Left cardiac atrium (tissue), 4 donors: ENCODE measurements around the gene EPN3. TPM values are rescaled to one million over a fixed set of nuclear protein-coding genes. Genes with fewer than 3 reads are reported as not detected.
A peak's percentile ranks its signal among the peaks of the same experiment; 100 is the strongest.

Experiments used
- ATAC-seq, 2 donors: fragments of 200-7000 bp; cut with Tn5 transposase; one replicate each; pipeline ENCODE4 v1.9.1; 2020; ENCODE audit warnings: mild to moderate bottlenecking in 2 of 2, moderate library complexity in 2 of 2
- DNase-seq: peaks from one replicate; pipeline ENCODE4 v3.0.0-alpha.2; 2020
- intact Hi-C, 2 donors: fragments of 100-400 bp; cut with DNase I; formaldehyde crosslinking; loops; one replicate each; pipeline versions ENCODE4 v1.14.1 to v1.15.1; 2022 to 2023
- long read RNA-seq: library from polyadenylated mRNA; unstranded; transcript quantifications from one replicate; pipeline ENCODE4 v2.0.0, GENCODE V29; 2021
- total RNA-seq, 2 donors: library from RNA; stranded (reverse); fragmentation: NEBNext Ultra II Directional; extraction: Animal tissue kit (Norgen Biotek cat#: 25700); gene quantifications; one replicate each; pipeline ENCODE4 v1.2.1, GENCODE V29; 2021
- donor health status: DM: no; HTN: yes; CAD: no.
- donor health status: DM: no; HTN: yes; CAD: no; lungs with severe emphysema.
- donor health status: DM: yes; HTN: yes; CAD: no.
- donor health status: Dilated cardiomyopathy.

EPN3 gene
- 10 to 100 TPM in 1 of 2 donors, 1 to 10 TPM in 1; 7.0 to 16.1 TPM for total RNA-seq
- long read RNA-seq, full-length matches to known transcripts = 1 of 5 reads
- long read RNA-seq, partial matches to known transcripts = 2 of 5 reads
- long read RNA-seq, other reads (novel, unspliced or antisense) = 2 of 5 reads

GRCh38 chr17:50532452-50533024 is at the start of gene EPN3:
Gene EPN3 (plus strand): TSS chr17:50532735. CDS start chr17:50536557, 3,822 bp downstream.
- peak in 1 of 2 donors; percentile 16 for ATAC-seq
- intact Hi-C loops = loop anchor here in 1 of 2 donors (2.0 kb wide), 1 partner anchor 50 kb away; no protein-coding TSS in a partner anchor
- DNase-seq = no peak

- ATAC-seq (no peak), DNase-seq (no peak)
- intact Hi-C loops = loop anchor here (2.0 to 10.0 kb wide), 5 partner anchors 50 to 199 kb away; partner anchors contain the start of genes EPN3 (in 1 of the 2) and SPATA20 (in 1 of the 2)
Measured at GRCh38 chr17:50483266-50483665, 49.3 kb upstream of the EPN3 start.

- DNase-seq (no peak), ATAC-seq (no peak)
- intact Hi-C loops = loop anchor here (5.0 to 10.0 kb wide), 4 partner anchors 60 to 198 kb away; partner anchors contain the start of gene SPATA20 (in 1 of the 2)
Measured at GRCh38 chr17:50484386-50485155, 48.0 kb upstream of the EPN3 start.

- intact Hi-C loops = loop anchor here in 1 of 2 donors (10.0 kb wide), 2 partner anchors 57 to 137 kb away; partner anchors contain the start of gene SPATA20
- DNase-seq (no peak), ATAC-seq (peak in 1 of 2 donors; percentile 52)
Measured at GRCh38 chr17:50487213-50488096, 45.1 kb upstream of the EPN3 start.

- ATAC-seq (no peak), DNase-seq (no peak)
- intact Hi-C loops = loop anchor here in 1 of 2 donors (10.0 kb wide), 2 partner anchors 56 to 136 kb away; partner anchors contain the start of gene SPATA20
Measured at GRCh38 chr17:50488880-50489279, 43.7 kb upstream of the EPN3 start.

GRCh38 chr17:50491505-50491904 is 41.0 kb upstream of the EPN3 start:
- DNase-seq = no peak
- ATAC-seq = no peak
- intact Hi-C loops = no loop called here

- DNase-seq (no peak), ATAC-seq (no peak)
- intact Hi-C loops = no loop called here
Measured at GRCh38 chr17:50492214-50492613, 40.3 kb upstream of the EPN3 start.

- ATAC-seq = no peak
- intact Hi-C loops = no loop called here
Measured at GRCh38 chr17:50493744-50494143, 38.8 kb upstream of the EPN3 start.

GRCh38 chr17:50495217-50495823 is 37.2 kb upstream of the EPN3 start:
- intact Hi-C loops = no loop called here
- DNase-seq = no peak
- ATAC-seq = no peak

More at GRCh38 chr17:50493744-50494143, 38.8 kb upstream of the EPN3 start:
- DNase-seq = no peak

GRCh38 chr17:50495918-50496317 is 36.6 kb upstream of the EPN3 start:
- ATAC-seq = no peak
- intact Hi-C loops = no loop called here
- DNase-seq = no peak

GRCh38 chr17:50498021-50498874 is 34.3 kb upstream of the EPN3 start:
- DNase-seq = no peak
- intact Hi-C loops = no loop called here
- ATAC-seq = no peak

GRCh38 chr17:50499270-50499669 is 33.3 kb upstream of the EPN3 start:
- DNase-seq (no peak), ATAC-seq (no peak)
- intact Hi-C loops = no loop called here

- intact Hi-C loops = no loop called here
- DNase-seq (no peak), ATAC-seq (no peak)
Measured at GRCh38 chr17:50499721-50500120, 32.8 kb upstream of the EPN3 start.

- intact Hi-C loops = no loop called here
- ATAC-seq = no peak
Measured at GRCh38 chr17:50501054-50501453, 31.5 kb upstream of the EPN3 start.

GRCh38 chr17:50502301-50502990 is 30.1 kb upstream of the EPN3 start:
- ATAC-seq (no peak), DNase-seq (no peak)
- intact Hi-C loops = no loop called here

More at GRCh38 chr17:50501054-50501453, 31.5 kb upstream of the EPN3 start:
- DNase-seq = no peak

- intact Hi-C loops = no loop called here
- ATAC-seq = no peak
- DNase-seq = no peak
Measured at GRCh38 chr17:50505591-50506130, 26.9 kb upstream of the EPN3 start.

- intact Hi-C loops = no loop called here
- DNase-seq = no peak
- no peak for ATAC-seq
Measured at GRCh38 chr17:50506298-50506697, 26.2 kb upstream of the EPN3 start.
